ENCODE results near the gene CCDC61.

Gene CCDC61

GRCh38 chr19:45973553-45974338 lies 21.5 kb upstream of the CCDC61 start, which contains the start of gene NOVA2:
NOVA2 (minus strand) TSS chr19:45973865; CDS start chr19:45973351, 514 bp downstream.
- DNase-seq (ENCODE audit: low read depth): peak; percentile 28

GRCh38 chr19:45975306-45976070 lies 19.8 kb upstream of the CCDC61 start:
- DNase-seq (ENCODE audit: low read depth): no peak

DNA sequence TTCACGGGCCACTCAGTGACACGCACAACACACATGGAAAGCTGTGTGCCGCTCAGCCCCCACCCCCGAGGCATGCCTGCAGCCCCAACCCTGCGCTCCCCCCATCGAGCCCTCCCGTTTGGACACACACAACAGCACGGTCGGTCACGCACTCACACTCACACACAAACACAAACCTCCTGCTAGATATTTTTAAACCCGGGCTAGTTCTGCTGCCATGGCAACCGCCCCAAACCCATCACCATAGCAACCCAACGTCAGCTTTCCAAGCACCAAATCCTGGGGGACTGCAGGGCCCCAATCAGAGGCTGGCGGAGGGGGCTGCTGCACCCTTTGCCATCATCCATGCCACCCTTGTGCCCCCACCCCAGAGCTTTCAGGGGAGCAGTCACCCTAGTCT lies 19.1 kb upstream of the CCDC61 start:
- no peak for DNase-seq (ENCODE audit: low read depth)

DNA sequence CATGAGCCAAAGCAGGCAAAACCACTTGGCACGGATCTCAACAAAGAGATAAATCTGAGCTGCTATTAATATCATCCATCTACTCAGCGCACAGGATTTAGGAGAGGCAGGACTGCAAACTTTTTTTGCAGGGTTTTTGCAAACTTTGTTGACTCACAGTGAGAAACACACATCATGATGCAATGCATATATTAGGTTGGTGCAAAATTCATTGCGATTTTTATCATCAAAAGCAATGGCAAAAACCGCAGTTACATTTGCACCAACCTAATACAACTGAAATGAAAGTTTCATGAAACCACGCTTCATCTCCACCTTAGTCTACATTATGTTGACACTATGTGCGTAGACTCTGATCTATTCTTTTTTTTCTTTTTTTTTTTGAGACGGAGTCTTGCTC lies 17.1 kb upstream of the CCDC61 start:
- DNase-seq (ENCODE audit: low read depth): peak; percentile 12

GRCh38 chr19:45981350-45981749 lies 13.9 kb upstream of the CCDC61 start:
- no peak for DNase-seq (ENCODE audit: low read depth)

GRCh38 chr19:45985321-45985720 lies 9.9 kb upstream of the CCDC61 start:
- DNase-seq (ENCODE audit: low read depth): no peak

- no peak for DNase-seq (ENCODE audit: low read depth)
These were observed 5.0 kb upstream of the CCDC61 start for GRCh38 chr19:45990113-45990728.

GRCh38 chr19:45994456-45994997 lies 740 bp upstream of the CCDC61 start:
- DNase-seq (ENCODE audit: low read depth): peak; percentile 81

GRCh38 chr19:45995715-45996385 lies 583 bp downstream of the CCDC61 start:
- peak; percentile 77 for DNase-seq (ENCODE audit: low read depth)

- DNase-seq (ENCODE audit: low read depth): no peak
These were observed 1.7 kb downstream of the CCDC61 start for GRCh38 chr19:45996933-45997332.

- no peak for DNase-seq (ENCODE audit: low read depth)
These were observed 3.6 kb downstream of the CCDC61 start for GRCh38 chr19:45998834-45999233.

- DNase-seq (ENCODE audit: low read depth): peak; percentile 51
These were observed 4.4 kb downstream of the CCDC61 start for GRCh38 chr19:45999653-46000121.

GRCh38 chr19:46000491-46001246 lies 5.4 kb downstream of the CCDC61 start:
- DNase-seq (ENCODE audit: low read depth): no peak

- DNase-seq (ENCODE audit: low read depth): no peak
These were observed 7.5 kb downstream of the CCDC61 start for GRCh38 chr19:46002678-46003275.

DNA sequence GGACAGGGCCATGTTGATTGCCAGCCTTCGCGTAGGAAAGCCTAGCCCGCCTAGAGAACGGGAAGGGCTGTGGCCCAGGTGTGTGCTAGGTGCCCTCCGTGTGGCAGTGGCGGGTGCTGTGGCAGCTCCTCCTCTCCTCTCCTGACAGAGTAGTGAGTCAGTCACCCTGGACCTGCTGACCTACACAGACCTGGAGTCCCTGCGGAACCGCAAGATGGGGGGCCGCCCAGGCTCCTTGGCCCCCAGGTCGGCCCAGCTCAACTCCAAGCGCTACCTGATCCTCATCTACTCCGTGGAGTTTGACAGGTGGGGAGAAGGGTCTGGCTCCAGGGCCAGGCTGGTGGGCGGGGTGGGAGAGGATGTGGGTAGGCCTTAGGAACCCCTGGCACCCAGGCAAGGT lies 11.1 kb downstream of the CCDC61 start:
- no peak for DNase-seq (ENCODE audit: low read depth)

- DNase-seq (ENCODE audit: low read depth): peak; percentile 80
These were observed 14.6 kb downstream of the CCDC61 start for GRCh38 chr19:46009530-46010510.

- DNase-seq (ENCODE audit: low read depth): no peak
These were observed 19.3 kb downstream of the CCDC61 start for GRCh38 chr19:46014534-46014933.

DNA sequence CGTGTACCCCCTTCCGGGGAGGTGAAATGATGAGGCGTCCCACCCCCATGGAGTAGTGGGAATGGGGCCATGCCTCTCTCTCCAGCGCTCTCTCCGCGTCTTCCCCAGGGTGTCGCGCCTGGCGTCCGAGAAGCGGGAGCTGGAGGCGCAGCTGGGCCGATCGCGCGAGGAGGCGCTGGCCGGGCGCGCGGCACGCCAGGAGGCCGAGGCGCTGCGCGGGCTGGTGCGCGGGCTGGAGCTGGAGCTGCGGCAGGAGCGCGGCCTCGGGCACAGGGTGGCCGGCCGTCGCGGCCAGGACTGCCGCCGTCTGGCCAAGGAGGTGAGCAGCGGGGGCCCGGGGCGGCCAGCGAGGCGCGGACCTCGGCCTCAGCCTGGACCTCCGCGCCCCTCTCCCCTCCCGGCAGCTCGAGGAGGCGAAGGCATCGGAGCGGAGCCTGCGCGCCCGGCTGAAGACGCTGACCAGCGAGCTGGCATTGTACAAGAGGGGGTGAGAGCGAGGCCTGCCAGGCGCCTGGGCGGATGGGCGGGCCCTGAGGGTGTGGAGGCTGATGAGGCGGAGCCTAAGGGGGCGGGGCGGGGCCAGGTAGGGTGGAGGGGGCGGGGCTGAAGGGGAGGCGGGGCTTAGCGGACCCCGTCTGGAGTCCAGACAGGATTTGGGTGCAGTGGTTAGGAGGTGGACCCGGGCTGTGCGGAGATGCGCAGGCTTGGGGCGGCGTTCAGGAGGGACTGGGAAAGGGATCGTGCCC lies 19.8 kb downstream of the CCDC61 start:
- DNase-seq (ENCODE audit: low read depth): peak; percentile 32

All from amniotic epithelial cell (primary cell).